OCI-LY7 (cell line): ENCODE data around the gene STOM.

ENCODE experiments used
- EZH2phosphoT487 ChIP-seq: fragments of 200-600 bp; sonication (generic); IDR thresholded peaks from 2 replicates; pipeline ENCODE4 v1.6.1; 2018; ENCODE audit warnings: low read depth, borderline replicate concordance, mild to moderate bottlenecking, mixed run types, antibody characterized with exemption, low read length, moderate library complexity, mixed read lengths
- TF ChIP-seq, protein P1 (sequence below): fragments of 200-600 bp; sonication (generic); conservative IDR thresholded peaks from 2 replicates; pipeline ENCODE4 v1.5.1; 2014; ENCODE audit warnings: mild to moderate bottlenecking, antibody characterized with exemption, low read length, moderate library complexity, mixed read lengths

DNA sequence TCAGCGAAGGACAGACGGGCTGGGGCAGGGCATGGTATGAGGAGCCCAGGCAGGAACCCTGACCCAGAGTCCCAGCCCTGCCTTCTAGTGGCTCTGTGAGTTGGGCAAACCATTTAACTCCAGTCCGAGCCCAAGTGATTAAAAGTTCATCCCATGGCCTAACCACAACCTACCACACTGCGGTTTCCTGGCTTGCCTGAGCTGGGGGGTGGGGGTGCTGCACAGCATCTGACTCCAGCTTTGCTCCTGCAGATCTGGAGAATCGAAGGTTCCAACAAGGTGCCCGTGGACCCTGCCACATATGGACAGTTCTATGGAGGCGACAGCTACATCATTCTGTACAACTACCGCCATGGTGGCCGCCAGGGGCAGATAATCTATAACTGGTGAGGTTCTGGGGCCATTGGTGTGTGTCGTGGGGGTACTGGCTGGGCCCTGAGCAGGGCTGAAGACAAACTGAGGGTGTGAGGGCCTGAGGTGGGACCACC lies 49.0 kb downstream of the STOM start:
- TF ChIP-seq, protein P1, sequence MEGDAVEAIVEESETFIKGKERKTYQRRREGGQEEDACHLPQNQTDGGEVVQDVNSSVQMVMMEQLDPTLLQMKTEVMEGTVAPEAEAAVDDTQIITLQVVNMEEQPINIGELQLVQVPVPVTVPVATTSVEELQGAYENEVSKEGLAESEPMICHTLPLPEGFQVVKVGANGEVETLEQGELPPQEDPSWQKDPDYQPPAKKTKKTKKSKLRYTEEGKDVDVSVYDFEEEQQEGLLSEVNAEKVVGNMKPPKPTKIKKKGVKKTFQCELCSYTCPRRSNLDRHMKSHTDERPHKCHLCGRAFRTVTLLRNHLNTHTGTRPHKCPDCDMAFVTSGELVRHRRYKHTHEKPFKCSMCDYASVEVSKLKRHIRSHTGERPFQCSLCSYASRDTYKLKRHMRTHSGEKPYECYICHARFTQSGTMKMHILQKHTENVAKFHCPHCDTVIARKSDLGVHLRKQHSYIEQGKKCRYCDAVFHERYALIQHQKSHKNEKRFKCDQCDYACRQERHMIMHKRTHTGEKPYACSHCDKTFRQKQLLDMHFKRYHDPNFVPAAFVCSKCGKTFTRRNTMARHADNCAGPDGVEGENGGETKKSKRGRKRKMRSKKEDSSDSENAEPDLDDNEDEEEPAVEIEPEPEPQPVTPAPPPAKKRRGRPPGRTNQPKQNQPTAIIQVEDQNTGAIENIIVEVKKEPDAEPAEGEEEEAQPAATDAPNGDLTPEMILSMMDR: no peak
- no peak for TF ChIP-seq EZH2phosphoT487
